OCI-LY1 (cell line): ENCODE measurements around the gene UGT1A10.

Experiments
- EZH2 ChIP-seq: fragments of 200-600 bp; sonication (generic), shearing (Covaris generic); IDR thresholded peaks from 2 replicates; pipeline ENCODE4 v1.8.0; 2017; ENCODE audit warnings: borderline replicate concordance, mixed run types, mild to moderate bottlenecking, antibody characterized with exemption, low read length, moderate library complexity, mixed read lengths
- TF ChIP-seq, protein P1 (sequence below): fragments of 200-600 bp; sonication (generic), shearing (Covaris generic); IDR thresholded peaks from 2 replicates; pipeline ENCODE4 v1.5.1; 2017; ENCODE audit warnings: mild to moderate bottlenecking, antibody characterized with exemption, low read length, moderate library complexity, mixed read lengths

DNA sequence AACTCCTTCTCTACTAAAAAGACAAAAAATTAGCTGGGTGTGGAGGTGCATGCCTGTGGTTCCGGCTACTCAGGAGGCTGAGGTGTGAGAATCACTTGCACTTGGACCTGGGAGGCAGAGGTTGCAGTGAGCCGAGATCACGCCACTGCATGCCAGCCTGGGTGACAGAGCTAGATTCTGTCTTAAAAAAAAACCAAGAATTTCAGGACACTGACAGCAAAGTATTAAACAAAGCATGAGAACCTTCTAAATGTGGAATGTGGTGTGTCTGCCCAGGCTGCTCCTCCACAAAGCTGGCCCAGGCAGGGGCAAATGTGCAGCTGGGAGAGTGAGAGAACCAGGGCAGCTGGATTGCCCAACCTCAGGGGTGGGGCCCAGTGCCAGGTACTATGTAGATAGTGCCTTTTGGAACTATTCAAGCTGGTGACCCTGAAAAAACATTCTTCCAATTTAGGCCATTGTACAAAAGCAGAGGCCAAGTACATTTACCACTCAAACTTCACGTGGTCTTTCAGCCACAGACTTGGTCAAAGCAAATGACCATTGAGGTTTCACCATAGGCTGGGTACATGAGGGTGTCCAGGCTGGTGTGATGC is 69.8 kb downstream of the UGT1A10 start:
- TF ChIP-seq, protein P1, sequence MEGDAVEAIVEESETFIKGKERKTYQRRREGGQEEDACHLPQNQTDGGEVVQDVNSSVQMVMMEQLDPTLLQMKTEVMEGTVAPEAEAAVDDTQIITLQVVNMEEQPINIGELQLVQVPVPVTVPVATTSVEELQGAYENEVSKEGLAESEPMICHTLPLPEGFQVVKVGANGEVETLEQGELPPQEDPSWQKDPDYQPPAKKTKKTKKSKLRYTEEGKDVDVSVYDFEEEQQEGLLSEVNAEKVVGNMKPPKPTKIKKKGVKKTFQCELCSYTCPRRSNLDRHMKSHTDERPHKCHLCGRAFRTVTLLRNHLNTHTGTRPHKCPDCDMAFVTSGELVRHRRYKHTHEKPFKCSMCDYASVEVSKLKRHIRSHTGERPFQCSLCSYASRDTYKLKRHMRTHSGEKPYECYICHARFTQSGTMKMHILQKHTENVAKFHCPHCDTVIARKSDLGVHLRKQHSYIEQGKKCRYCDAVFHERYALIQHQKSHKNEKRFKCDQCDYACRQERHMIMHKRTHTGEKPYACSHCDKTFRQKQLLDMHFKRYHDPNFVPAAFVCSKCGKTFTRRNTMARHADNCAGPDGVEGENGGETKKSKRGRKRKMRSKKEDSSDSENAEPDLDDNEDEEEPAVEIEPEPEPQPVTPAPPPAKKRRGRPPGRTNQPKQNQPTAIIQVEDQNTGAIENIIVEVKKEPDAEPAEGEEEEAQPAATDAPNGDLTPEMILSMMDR = no peak
- TF ChIP-seq EZH2 = no peak
